ENCODE results near the gene UBFD1.

DNA sequence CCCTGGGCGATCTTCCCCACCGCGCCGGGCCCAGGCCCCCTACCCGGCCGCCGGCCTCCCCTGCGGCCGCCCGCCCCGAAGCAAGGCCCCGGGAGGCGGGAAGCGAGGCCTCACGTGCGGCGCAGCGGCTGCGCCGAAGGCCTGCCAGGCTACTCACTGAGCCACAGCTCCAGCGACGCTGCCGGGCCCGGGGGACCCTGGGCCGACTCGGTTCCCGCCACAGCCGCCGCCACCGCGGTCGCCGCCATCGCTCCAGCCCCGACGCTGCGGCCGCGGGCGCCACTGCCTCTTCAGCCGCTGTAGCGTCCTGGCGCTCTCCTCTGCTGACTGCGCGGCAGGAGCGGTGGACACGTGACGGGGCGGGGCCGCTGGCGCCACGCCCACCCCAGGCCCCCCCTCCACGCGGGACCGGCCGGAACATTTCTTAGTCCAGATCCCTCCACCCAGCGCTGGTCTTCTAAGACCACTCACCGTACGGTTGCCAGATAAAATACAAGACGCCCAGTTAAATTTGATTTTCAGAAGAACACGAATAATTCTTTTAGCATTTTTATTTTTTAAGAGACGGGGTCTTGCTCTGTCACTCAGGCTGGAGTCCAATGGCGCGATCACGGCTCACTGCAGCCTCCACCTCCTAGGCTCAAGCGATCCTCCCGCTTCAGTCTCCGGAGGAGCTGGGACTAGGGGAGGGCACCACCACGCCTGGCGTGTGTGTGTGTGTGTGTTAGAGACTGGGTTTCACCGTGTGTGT lies 47.2 kb upstream of the UBFD1 start, which contains the start of gene GGA2:
- TF ChIP-seq, protein P1, sequence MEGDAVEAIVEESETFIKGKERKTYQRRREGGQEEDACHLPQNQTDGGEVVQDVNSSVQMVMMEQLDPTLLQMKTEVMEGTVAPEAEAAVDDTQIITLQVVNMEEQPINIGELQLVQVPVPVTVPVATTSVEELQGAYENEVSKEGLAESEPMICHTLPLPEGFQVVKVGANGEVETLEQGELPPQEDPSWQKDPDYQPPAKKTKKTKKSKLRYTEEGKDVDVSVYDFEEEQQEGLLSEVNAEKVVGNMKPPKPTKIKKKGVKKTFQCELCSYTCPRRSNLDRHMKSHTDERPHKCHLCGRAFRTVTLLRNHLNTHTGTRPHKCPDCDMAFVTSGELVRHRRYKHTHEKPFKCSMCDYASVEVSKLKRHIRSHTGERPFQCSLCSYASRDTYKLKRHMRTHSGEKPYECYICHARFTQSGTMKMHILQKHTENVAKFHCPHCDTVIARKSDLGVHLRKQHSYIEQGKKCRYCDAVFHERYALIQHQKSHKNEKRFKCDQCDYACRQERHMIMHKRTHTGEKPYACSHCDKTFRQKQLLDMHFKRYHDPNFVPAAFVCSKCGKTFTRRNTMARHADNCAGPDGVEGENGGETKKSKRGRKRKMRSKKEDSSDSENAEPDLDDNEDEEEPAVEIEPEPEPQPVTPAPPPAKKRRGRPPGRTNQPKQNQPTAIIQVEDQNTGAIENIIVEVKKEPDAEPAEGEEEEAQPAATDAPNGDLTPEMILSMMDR (IDR thresholded peaks at IDR 0.05; ENCODE audit: low read length): no peak
- no peak for TF ChIP-seq EZH2 (IDR thresholded peaks at IDR 0.05; ENCODE audit: borderline replicate concordance, low read length)

Measured in OCI-LY1 (cell line).